HG03520 (cell line): ENCODE measurements around the gene TRMT112.

ENCODE experiments used
- ATAC-seq: cut with Tn5 transposase; IDR thresholded peaks from one replicate; pipeline ENCODE4 v1.9.1; 2021; ENCODE audit warnings: mild to moderate bottlenecking, moderate library complexity; ENCODE audit not compliant: unreplicated experiment

The TRMT112 gene

GRCh38 chr11:64317325-64317960 is at the start of gene TRMT112:
TSS of gene TRMT112 (minus strand) at chr11:64317559. CDS start at chr11:64317526, 33 bp downstream.
- ATAC-seq, result peak; percentile 56

GRCh38 chr11:64366751-64367150 is 49.4 kb upstream of the TRMT112 start:
- ATAC-seq, result no peak

DNA sequence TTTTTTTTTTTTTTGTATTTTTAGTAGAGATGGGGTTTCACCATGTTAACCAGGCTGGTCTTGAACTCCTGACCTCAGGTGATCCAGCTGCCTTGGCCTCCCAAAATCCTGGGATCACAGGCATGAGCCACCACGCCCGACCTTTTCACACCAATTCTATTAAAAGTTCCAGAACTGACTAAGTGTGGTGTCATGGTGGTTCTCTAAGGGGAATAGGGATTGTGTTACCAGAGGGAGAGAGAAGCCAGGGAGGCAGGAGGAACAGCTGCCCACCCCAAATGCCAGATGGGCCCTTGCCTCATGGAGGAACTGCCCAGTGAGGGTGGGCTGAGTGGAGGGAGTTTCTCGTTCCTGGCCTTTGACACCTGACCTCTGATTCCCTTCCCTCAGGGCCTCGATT is 47.6 kb upstream of the TRMT112 start:
- ATAC-seq, result no peak

DNA sequence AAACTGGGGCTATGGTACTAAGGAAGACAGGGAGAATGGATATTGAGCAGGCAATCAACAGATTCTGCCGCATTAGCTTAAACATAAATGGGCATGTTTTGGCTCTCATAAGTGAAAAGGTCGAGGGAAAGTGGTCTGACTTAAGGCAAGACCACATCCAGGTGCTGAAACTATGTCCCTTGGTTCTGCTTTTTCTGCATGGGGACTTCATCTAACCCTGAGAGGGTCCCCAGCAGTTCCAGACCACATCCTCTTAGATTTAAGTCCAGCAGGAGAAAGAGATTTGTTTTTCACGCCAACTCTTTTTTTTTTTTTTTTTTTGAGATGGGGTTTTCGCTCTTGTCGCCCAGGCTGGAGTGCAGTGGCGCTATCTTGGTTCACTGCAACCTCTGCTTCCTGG is 47.1 kb upstream of the TRMT112 start:
- no peak for ATAC-seq

- no peak for ATAC-seq
These were observed 45.0 kb upstream of the TRMT112 start for GRCh38 chr11:64362339-64362738.

DNA sequence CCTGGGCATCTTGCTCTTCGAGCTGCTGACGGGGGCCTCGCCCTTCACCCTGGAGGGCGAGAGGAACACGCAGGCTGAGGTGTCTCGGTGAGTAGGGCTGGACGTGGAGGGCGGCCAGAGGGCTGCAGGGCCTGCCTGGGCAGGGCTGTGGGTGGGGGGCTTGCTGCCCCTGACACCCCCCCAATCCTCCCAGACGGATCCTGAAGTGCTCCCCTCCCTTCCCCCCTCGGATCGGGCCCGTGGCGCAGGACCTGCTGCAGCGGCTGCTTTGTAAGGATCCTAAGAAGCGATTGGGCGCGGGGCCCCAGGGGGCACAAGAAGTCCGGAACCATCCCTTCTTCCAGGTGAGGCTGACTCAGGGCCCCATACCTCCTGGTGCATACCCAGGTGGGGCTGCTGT is 44.3 kb upstream of the TRMT112 start:
- ATAC-seq, result no peak

GRCh38 chr11:64360448-64360921 is 43.1 kb upstream of the TRMT112 start:
- ATAC-seq, result no peak

- ATAC-seq, result no peak
These were observed 42.5 kb upstream of the TRMT112 start for GRCh38 chr11:64359712-64360445.

DNA sequence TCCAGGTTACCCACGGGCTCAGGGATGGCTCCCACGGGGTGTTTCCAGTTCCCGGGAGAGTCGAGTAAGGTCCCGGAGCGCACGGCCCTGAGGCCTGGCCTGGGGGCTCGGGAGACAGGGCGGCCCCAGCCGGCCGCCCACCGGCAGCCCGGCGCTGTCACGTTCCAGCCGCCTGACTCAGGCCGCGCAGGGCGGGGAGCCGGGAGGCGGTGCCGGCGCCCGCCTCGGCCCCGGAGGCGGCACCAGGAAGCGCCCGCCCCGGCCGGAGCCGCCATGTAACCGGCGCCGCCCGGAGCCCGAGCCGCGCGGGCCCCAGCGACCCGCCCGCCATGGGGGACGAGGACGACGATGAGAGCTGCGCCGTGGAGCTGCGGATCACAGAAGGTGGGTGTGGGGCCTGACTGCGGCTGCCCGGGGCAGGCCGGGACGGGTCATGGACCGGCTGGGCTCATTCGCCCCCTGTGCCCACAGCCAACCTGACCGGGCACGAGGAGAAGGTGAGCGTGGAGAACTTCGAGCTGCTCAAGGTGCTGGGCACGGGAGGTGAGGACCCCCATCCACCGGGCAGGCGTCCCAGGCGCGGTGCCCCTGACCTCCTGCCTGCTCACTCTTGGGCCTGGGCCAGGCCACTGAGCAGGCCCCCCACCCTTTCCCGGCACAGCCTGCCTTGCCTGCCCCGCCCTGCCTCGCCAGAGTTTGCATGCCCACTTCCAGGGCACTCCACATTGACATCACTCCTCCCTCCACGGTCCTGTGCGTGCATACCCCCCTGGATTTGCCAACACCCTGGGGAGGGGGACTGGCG is 41.8 kb upstream of the TRMT112 start, which contains the start of gene RPS6KA4:
Gene RPS6KA4 (plus strand): TSS at position 256 of the 805 bp plus-strand sequence. CDS start 74 bp downstream, at position 330.
- ATAC-seq, result peak; percentile 52

DNA sequence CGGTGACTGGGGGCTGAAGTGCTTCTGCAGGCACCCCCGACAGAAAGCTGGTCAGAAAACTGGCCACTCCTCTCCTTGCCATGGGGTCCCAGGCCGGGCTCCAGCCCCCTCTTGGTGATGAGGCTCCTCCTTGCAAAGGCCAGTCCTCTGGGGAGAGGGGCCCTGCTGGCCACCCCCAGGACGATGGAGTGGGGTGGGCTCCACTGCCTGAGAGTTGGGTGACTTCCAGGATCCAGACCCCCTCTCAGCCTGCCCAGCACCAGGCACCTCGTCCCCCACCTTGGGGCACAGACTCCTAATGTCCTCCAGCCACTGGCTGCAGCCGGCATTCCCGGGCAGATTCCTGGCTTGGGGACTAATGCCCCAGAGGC is 41.2 kb upstream of the TRMT112 start:
- no peak for ATAC-seq

- no peak for ATAC-seq
These were observed 40.7 kb upstream of the TRMT112 start for GRCh38 chr11:64357904-64358535.

GRCh38 chr11:64357446-64357845 is 40.1 kb upstream of the TRMT112 start:
- no peak for ATAC-seq

DNA sequence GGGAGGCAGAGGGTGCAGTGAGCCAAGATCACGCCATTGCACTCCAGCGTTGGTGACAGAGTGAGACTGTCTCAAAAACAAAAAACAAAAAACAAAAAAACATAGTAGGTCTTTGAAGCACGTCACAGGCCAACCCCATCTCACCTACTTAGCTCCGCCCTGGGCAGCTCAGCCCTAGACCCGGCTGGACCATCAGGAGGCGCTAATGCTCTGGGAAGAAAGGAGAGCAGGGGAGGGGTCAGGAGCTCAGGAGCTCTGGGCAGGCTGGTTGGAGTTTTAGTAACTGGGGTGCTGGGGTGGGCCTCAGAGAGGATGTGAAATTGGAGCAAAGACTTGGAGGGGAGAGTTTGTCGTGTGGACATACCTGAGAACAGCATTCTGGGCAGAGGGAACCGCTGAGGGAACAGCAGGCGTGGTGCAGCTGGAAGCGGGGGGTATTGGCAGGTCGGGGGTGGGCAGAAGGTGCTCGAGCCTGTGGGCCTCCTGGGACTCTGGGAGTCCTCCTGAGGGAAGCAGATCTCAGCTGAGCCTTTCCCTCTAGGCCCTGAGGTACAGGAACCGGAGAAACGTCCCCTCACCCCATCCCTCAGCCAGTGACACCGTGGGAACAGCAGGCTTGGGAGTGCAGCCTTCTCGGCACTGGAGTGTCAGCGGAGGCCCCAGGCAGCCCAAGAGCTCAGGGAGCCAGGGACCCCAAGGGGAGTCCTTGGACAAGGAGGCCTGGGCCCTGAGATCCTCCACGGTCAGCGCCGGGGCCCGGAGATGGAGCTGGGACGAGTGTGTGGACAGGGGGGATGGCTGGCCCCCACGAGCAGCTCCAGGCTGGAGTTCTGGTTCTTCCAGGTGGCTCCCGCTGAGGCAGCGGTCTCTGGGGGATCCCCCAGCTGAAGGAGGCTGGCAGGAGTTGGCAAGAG is 39.4 kb upstream of the TRMT112 start:
- ATAC-seq, result no peak

DNA sequence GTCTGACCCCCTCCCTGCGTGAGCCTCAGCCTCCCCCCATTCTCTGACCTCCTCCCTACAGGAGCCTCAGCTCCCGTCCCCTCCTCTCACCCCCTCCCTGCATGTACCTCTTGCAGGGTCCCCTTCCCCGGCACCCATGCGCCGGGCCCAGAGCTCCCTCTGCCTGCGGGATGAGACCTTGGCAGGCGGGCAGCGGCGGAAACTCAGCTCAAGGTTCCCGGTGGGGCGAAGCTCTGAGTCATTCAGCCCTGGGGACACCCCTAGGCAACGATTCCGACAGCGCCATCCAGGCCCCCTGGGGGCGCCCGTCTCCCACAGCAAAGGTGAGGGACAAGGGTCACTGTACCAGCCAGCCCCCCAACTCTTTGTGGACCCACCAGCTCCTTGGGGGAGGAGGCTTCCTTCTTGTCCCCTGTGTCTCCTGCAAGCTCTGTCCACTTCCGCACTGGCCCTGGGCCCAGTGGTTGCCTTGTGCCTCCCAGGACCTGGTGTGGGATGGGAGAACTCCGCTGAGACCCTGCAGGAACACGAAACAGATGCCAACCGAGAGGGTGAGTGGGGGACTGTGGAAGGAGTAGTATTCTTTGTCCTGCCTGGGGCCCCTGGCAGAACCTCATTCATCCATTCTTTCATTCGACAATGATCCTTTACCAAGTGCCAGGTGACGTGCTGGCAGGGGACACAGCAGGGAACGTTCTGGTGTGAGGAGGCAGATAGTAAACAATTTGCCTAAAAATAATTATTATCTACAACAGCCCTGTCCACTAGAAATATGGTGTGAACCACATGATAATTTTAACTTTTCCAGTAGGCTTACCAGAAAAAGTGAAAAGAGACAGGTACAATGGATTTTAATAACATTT is 38.0 kb upstream of the TRMT112 start:
- ATAC-seq, result no peak

GRCh38 chr11:64353715-64354506 is 36.6 kb upstream of the TRMT112 start:
- ATAC-seq, result no peak

GRCh38 chr11:64352995-64353714 is 35.8 kb upstream of the TRMT112 start:
- no peak for ATAC-seq

- ATAC-seq, result no peak
These were observed 35.0 kb upstream of the TRMT112 start for GRCh38 chr11:64352099-64352994.
